IPS DF 4.7 (cell line): Measurements from ENCODE around the gene GRPR.

ENCODE experiments used
- DNase-seq: peaks from one replicate; pipeline ENCODE4 v3.0.0-alpha.2; 2013; ENCODE audit warnings: low spot score; ENCODE audit errors: extremely low read depth

The GRPR gene

GRCh38 chrX:16123222-16123786, at the start of gene GRPR:
GRPR (plus strand) TSS chrX:16123565; CDS start chrX:16123954, 389 bp downstream.
- DNase-seq, result peak; percentile 60

- DNase-seq, result no peak
Measured at GRCh38 chrX:16075087-16075486, 48.3 kb upstream of the GRPR start.

GRCh38 chrX:16076834-16077233, 46.5 kb upstream of the GRPR start:
- no peak for DNase-seq

- DNase-seq, result no peak
Measured at GRCh38 chrX:16077811-16078210, 45.6 kb upstream of the GRPR start.

GRCh38 chrX:16081357-16081756, 42.0 kb upstream of the GRPR start:
- no peak for DNase-seq

- DNase-seq, result no peak
Measured at GRCh38 chrX:16082470-16083085, 40.8 kb upstream of the GRPR start.

- DNase-seq, result no peak
Measured at GRCh38 chrX:16087076-16087475, 36.3 kb upstream of the GRPR start.

- DNase-seq, result no peak
Measured at GRCh38 chrX:16089086-16089485, 34.3 kb upstream of the GRPR start.

- DNase-seq, result no peak
Measured at GRCh38 chrX:16096141-16096540, 27.2 kb upstream of the GRPR start.

- DNase-seq, result no peak
Measured at GRCh38 chrX:16100673-16101072, 22.7 kb upstream of the GRPR start.

- no peak for DNase-seq
Measured at GRCh38 chrX:16101581-16101980, 21.8 kb upstream of the GRPR start.

GRCh38 chrX:16103625-16104024, 19.7 kb upstream of the GRPR start:
- no peak for DNase-seq

GRCh38 chrX:16112428-16112827, 10.9 kb upstream of the GRPR start:
- no peak for DNase-seq

- DNase-seq, result no peak
Measured at GRCh38 chrX:16113978-16114565, 9.3 kb upstream of the GRPR start.

GRCh38 chrX:16114611-16115010, 8.8 kb upstream of the GRPR start:
- DNase-seq, result no peak

- no peak for DNase-seq
Measured at GRCh38 chrX:16119353-16120220, 3.8 kb upstream of the GRPR start.

GRCh38 chrX:16120431-16120830, 2.9 kb upstream of the GRPR start:
- no peak for DNase-seq

- DNase-seq, result no peak
Measured at GRCh38 chrX:16124201-16124600, 836 bp downstream of the GRPR start.

- DNase-seq, result no peak
Measured at GRCh38 chrX:16125520-16126149, 2.3 kb downstream of the GRPR start.

GRCh38 chrX:16130707-16131106, 7.3 kb downstream of the GRPR start:
- no peak for DNase-seq

- DNase-seq, result no peak
Measured at GRCh38 chrX:16134936-16135335, 11.6 kb downstream of the GRPR start.

- DNase-seq, result no peak
Measured at GRCh38 chrX:16136080-16136479, 12.7 kb downstream of the GRPR start.
